Activated CD4-positive, alpha-beta T cell treated with anti-CD3 and anti-CD28 coated beads, Interleukin-2, amount 10 ng/mL, durations not matched to agents 7 days and 5 days (primary cell): ENCODE data around the gene MAP2K5. TPM values are rescaled to one million over a fixed set of nuclear protein-coding genes. Genes with fewer than 3 reads are reported as not detected.

Experiments used
- CTCF ChIA-PET: fragments of 350-600 bp; sonication (Branson Sonifier 250); formaldehyde crosslinking; loops from one replicate; lab custom pipeline; 2021; ENCODE audit warnings: antibody characterized with exemption; lab: Charles Lee
- POLR2A ChIA-PET: fragments of 350-600 bp; sonication (Branson Sonifier 250); formaldehyde crosslinking; loops from one replicate; lab custom pipeline; 2021; ENCODE audit warnings: antibody characterized with exemption; lab: Charles Lee
- DNase-seq: peaks from one replicate; pipeline ENCODE4 v3.0.0-alpha.2; 2020
- H3K27ac Mint-ChIP-seq: one replicate; pipeline ENCODE4 v1.8.0; 2021; ENCODE audit warnings: mild to moderate bottlenecking, moderate library complexity, mixed read lengths
- H3K27me3 Mint-ChIP-seq: one replicate; pipeline ENCODE4 v1.8.0; 2021; ENCODE audit warnings: mixed read lengths
- H3K36me3 Mint-ChIP-seq: one replicate; pipeline ENCODE4 v1.8.0; 2021; ENCODE audit warnings: low read depth, mixed read lengths
- H3K4me1 Mint-ChIP-seq: one replicate; pipeline ENCODE4 v1.8.0; 2021; ENCODE audit warnings: mixed read lengths
- H3K4me3 Mint-ChIP-seq: one replicate; pipeline ENCODE4 v1.8.0; 2021; ENCODE audit warnings: mild to moderate bottlenecking, moderate library complexity, mixed read lengths
- H3K9me3 Mint-ChIP-seq: one replicate; pipeline ENCODE4 v1.8.0; 2021; ENCODE audit warnings: mixed read lengths
- total RNA-seq, 2 experiments: library from RNA; stranded (reverse); gene quantifications; one replicate each; pipeline ENCODE4 v1.2.3, GENCODE V29; 2021

The MAP2K5 gene
- total RNA-seq, 2 experiments from 2014 or later, result 25.9 to 26.3 TPM

DNA sequence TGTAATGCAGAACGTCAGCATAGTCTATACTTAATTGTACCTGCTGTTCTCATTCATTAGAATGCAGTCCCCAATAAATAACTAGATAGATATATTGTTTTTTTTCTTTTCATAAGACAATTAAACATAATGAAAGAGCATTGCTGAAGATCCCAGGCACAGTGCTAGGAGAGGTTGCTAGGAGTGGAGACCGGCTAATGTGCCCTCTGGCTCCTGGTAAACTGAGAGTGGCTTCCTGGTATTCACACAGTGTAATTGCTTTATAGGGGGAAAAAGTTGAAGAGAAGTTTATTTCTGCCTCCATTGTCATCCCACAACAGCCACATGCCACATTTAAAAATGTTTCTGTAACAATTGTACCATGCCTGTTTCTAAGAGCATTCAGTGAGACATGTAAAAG lies 135.6 kb downstream of the MAP2K5 start:
- no peak overlapping the region for H3K27ac Mint-ChIP-seq
- no peak for DNase-seq
- H3K27me3 Mint-ChIP-seq, result no peaks in the 10 kb centered on the region
- ChIA-PET POLR2A (no interaction called here), CTCF (no interaction called here)
- H3K36me3 Mint-ChIP-seq, result peaks cover 15% of the 10 kb centered on the region
- peaks cover 7% of the 10 kb centered on the region for H3K9me3 Mint-ChIP-seq
- no peaks in the 10 kb centered on the region for H3K4me1 Mint-ChIP-seq
- no peak overlapping the region for H3K4me3 Mint-ChIP-seq

- Mint-ChIP-seq H3K27me3 (no peaks in the 10 kb centered on the region), H3K4me3 (no peak overlapping the region), H3K27ac (no peak overlapping the region), H3K9me3 (peaks cover 13% of the 10 kb centered on the region), H3K4me1 (no peaks in the 10 kb centered on the region), H3K36me3 (peaks cover 19% of the 10 kb centered on the region)
- CTCF ChIA-PET, result no interaction called here
- POLR2A ChIA-PET, result no interaction called here
- no peak for DNase-seq
Observed at GRCh38 chr15:67678993-67679392, 136.5 kb downstream of the MAP2K5 start.

- no peak for DNase-seq
- Mint-ChIP-seq H3K4me3 (no peak overlapping the region), H3K9me3 (peaks cover 22% of the 10 kb centered on the region), H3K36me3 (peaks cover 19% of the 10 kb centered on the region), H3K27ac (no peak overlapping the region), H3K4me1 (no peaks in the 10 kb centered on the region), H3K27me3 (no peaks in the 10 kb centered on the region)
- POLR2A ChIA-PET, result no interaction called here
- CTCF ChIA-PET, result interaction anchor here (0.5 to 1.1 kb wide), 4 partner anchors 16 to 39 kb away, joined by 3 to 4 read pairs (median 4); no protein-coding TSS in a partner anchor
Observed at GRCh38 chr15:67680641-67681040, 138.1 kb downstream of the MAP2K5 start.

DNA sequence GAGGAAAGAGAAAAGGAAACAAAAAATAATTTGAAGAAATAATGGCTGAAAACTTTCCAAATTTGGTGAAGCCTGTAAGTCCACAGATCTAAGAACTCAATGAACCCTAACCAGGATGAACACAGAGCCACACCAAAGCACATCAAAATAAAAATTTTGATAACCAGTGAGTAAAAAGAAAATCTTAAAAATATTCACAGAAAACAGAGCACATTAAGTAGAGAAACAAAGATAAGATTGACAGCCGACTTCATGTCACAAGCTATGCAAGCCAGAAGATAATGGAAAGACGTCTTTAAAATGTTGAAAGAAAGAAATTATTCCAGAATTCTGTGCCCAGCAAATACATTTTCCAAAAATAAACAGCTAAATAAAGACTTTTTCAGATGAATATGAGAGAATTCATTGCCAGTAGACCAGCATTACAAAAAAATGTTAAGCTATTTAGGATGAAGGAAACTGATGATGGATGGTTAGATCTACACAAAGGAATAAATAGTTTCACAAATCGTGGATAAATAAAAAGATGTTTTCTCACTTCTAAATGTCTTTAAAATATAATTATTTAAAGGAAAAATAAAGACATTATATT lies 142.6 kb downstream of the MAP2K5 start:
- H3K9me3 Mint-ChIP-seq, result peaks cover 26% of the 10 kb centered on the region
- no peak overlapping the region for H3K27ac Mint-ChIP-seq
- H3K36me3 Mint-ChIP-seq, result peaks cover 17% of the 10 kb centered on the region
- H3K27me3 Mint-ChIP-seq, result no peaks in the 10 kb centered on the region
- no peak overlapping the region for H3K4me3 Mint-ChIP-seq
- no peaks in the 10 kb centered on the region for H3K4me1 Mint-ChIP-seq
- ChIA-PET CTCF (no interaction called here), POLR2A (no interaction called here)
- no peak for DNase-seq

DNA sequence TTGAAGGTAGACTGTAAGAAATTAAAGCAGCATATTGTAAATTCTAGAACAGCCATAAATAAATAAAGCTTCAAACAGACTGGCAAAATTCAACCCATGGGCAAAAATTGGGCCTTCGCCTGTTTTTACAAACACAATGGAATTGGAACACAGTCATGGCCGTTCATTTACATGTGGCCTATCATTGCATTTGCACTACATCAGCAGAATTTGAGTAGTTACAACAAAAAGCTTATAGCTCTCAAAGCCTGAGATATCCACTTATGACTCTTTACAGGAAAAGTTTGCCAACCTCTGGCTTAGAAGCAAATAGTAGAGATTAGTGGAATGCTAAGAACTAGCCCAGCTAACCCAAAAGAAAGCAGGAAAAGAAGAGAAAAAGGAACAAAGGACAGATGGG lies 143.2 kb downstream of the MAP2K5 start:
- ChIA-PET CTCF (no interaction called here), POLR2A (no interaction called here)
- H3K4me1 Mint-ChIP-seq, result no peaks in the 10 kb centered on the region
- no peak for DNase-seq
- H3K27ac Mint-ChIP-seq, result no peak overlapping the region
- H3K27me3 Mint-ChIP-seq, result no peaks in the 10 kb centered on the region
- H3K9me3 Mint-ChIP-seq, result peaks cover 26% of the 10 kb centered on the region
- H3K36me3 Mint-ChIP-seq, result peaks cover 14% of the 10 kb centered on the region
- H3K4me3 Mint-ChIP-seq, result no peak overlapping the region

DNA sequence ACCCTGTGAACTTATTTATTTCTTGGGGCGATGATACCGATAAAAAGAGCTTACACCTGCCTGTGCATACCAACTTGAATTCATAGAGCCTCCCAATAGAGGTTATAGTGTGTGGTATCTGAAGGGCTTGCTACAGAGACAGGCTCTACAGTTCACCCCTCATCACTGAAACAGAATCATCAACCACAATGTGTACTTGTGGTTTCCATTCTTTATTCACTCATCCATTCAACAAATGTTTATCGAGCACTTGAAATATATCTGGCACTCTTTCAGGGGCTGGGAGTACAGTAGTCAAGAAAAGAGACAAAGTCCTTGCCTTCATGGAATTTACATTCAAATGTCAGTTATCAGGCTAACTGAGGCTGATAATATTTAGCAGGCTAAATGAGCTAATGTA lies 148.4 kb downstream of the MAP2K5 start:
- ChIA-PET CTCF (no interaction called here), POLR2A (no interaction called here)
- peaks cover 2% of the 10 kb centered on the region for H3K9me3 Mint-ChIP-seq
- H3K27me3 Mint-ChIP-seq, result no peaks in the 10 kb centered on the region
- H3K4me1 Mint-ChIP-seq, result peaks cover 4% of the 10 kb centered on the region
- peaks cover 7% of the 10 kb centered on the region for H3K36me3 Mint-ChIP-seq
- no peak overlapping the region for H3K27ac Mint-ChIP-seq
- no peak for DNase-seq
- H3K4me3 Mint-ChIP-seq, result no peak overlapping the region

DNA sequence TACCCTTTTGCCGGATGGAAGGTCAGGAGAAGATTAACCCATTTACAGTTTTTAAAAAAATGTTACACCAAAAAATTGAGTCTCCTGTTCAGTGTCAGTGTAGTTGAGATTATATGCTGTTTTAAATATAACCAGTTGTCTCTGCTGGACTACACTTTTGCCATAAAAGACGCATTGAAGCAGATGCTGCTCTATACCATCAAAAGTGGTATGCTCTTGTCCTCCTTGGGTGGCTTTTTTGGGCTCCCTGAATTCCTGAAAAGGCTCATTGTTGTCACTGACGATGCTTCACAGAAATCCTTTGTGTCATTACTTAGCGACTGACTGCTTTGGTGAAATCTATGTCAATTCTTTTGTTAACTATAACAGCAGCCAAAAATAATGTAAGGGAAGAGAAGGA lies 148.9 kb downstream of the MAP2K5 start:
- Mint-ChIP-seq H3K4me3 (no peak overlapping the region), H3K27me3 (no peaks in the 10 kb centered on the region), H3K27ac (no peak overlapping the region), H3K9me3 (no peaks in the 10 kb centered on the region), H3K4me1 (peaks cover 4% of the 10 kb centered on the region), H3K36me3 (peaks cover 7% of the 10 kb centered on the region)
- POLR2A ChIA-PET, result no interaction called here
- no peak for DNase-seq
- CTCF ChIA-PET, result no interaction called here

- peaks cover 2% of the 10 kb centered on the region for H3K9me3 Mint-ChIP-seq
- CTCF ChIA-PET, result no interaction called here
- no peak overlapping the region for H3K4me3 Mint-ChIP-seq
- no peak overlapping the region for H3K27ac Mint-ChIP-seq
- no peak for DNase-seq
- no peaks in the 10 kb centered on the region for H3K27me3 Mint-ChIP-seq
- peaks cover 4% of the 10 kb centered on the region for H3K4me1 Mint-ChIP-seq
- peaks cover 9% of the 10 kb centered on the region for H3K36me3 Mint-ChIP-seq
- POLR2A ChIA-PET, result no interaction called here
Observed at GRCh38 chr15:67692573-67692972, 150.1 kb downstream of the MAP2K5 start.

DNA sequence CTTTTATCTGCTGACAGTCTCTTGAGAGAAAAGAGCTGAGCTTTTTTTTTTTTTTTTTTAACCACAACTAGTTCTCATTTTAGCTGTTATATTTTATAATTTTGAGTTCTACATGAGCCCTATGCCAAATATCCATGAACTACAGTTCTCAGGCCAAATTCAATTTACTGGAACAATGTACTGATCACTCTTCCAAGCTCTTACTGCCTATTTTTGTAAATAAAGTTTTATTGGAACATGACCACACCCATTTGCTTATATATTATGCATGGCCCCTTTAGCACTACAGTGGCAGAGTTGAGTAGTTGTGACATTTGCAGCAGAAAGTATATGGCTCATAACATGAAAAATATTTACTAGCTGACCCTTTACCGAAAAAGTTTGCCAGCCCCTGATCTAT lies 153.6 kb downstream of the MAP2K5 start:
- peaks cover under 1% of the 10 kb centered on the region for H3K4me1 Mint-ChIP-seq
- no peaks in the 10 kb centered on the region for H3K27me3 Mint-ChIP-seq
- H3K27ac Mint-ChIP-seq, result no peak overlapping the region
- ChIA-PET CTCF (no interaction called here), POLR2A (no interaction called here)
- H3K36me3 Mint-ChIP-seq, result peaks cover 15% of the 10 kb centered on the region
- H3K4me3 Mint-ChIP-seq, result no peak overlapping the region
- DNase-seq, result no peak
- peaks cover 2% of the 10 kb centered on the region for H3K9me3 Mint-ChIP-seq

DNA sequence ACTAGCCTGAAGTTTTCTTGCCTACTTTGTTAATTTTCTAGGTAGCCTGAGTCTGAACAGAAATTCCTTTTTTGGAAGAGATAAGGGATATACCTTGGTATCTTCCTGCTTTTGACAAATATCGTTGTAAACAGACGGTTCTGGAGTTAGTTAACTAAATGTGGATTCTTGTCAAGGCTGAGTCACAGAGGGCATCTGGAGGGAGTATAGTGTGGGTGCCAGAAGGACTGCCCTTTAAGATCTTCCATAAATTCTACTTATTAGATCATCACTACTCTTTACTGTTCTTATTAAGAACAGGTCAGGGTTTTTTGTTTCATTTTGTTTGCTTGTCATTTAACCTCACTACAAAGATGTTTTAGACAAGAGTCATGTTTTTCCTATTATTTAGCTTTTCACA lies 157.5 kb downstream of the MAP2K5 start:
- Mint-ChIP-seq H3K4me1 (no peaks in the 10 kb centered on the region), H3K27ac (no peak overlapping the region), H3K27me3 (no peaks in the 10 kb centered on the region), H3K9me3 (peaks cover 2% of the 10 kb centered on the region), H3K36me3 (peaks cover 12% of the 10 kb centered on the region), H3K4me3 (no peak overlapping the region)
- ChIA-PET POLR2A (no interaction called here), CTCF (interaction anchor here (0.6 to 1.2 kb wide), 2 partner anchors 12 to 50 kb away, joined by 3 to 4 read pairs; no protein-coding TSS in a partner anchor)
- DNase-seq, result no peak

- no peak overlapping the region for H3K27ac Mint-ChIP-seq
- H3K4me1 Mint-ChIP-seq, result no peaks in the 10 kb centered on the region
- no peaks in the 10 kb centered on the region for H3K27me3 Mint-ChIP-seq
- H3K4me3 Mint-ChIP-seq, result no peak overlapping the region
- H3K9me3 Mint-ChIP-seq, result peaks cover 2% of the 10 kb centered on the region
- no peak for DNase-seq
- CTCF ChIA-PET, result interaction anchor here (0.6 kb wide), 1 partner anchor 53 kb away, joined by 3 read pairs; no protein-coding TSS in a partner anchor
- POLR2A ChIA-PET, result no interaction called here
- peaks cover 14% of the 10 kb centered on the region for H3K36me3 Mint-ChIP-seq
Observed at GRCh38 chr15:67701669-67702068, 159.2 kb downstream of the MAP2K5 start.

DNA sequence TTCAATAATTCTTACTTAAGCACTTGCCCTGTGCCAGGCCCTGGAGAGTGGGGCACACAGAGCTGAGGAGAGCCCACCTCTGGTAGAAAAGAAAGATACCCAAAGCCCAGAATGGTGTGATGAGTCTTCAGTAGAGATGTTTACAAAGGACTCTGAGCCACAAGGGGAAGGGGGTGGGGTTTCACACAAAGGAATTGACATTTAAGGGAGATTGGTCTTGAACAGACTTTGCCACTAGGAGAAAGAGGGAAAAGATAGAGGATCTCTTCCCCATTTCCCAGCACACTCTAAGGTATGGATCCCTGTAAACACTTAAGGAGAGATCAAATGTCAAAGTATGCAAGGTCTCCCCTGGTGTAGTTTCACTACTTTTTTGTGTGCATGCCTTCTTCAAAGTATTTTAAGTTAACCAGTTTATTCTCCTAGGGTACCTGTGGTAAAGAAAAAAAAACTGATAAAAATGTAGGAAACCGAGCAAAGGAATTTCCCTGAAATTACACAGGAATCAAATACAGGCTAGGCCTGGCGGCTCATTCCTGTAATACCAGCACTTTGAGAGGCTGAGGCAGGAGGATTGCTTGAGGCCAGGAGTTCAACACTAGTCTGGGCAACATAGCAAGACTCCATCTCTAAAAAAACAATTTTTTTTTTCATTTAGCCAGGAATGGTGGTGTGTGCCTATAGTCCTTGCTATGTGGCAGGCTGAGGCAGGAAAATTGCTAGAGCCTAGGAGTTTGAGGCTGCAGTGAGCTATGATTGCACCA lies 165.2 kb downstream of the MAP2K5 start:
- no peak for DNase-seq
- H3K9me3 Mint-ChIP-seq, result no peaks in the 10 kb centered on the region
- POLR2A ChIA-PET, result no interaction called here
- no peaks in the 10 kb centered on the region for H3K27me3 Mint-ChIP-seq
- no peak overlapping the region for H3K4me3 Mint-ChIP-seq
- CTCF ChIA-PET, result interaction anchor here (0.6 kb wide), 1 partner anchor 462 kb away, joined by 3 read pairs; no protein-coding TSS in a partner anchor
- no peak overlapping the region for H3K27ac Mint-ChIP-seq
- peaks cover 9% of the 10 kb centered on the region for H3K36me3 Mint-ChIP-seq
- peaks cover 4% of the 10 kb centered on the region for H3K4me1 Mint-ChIP-seq

DNA sequence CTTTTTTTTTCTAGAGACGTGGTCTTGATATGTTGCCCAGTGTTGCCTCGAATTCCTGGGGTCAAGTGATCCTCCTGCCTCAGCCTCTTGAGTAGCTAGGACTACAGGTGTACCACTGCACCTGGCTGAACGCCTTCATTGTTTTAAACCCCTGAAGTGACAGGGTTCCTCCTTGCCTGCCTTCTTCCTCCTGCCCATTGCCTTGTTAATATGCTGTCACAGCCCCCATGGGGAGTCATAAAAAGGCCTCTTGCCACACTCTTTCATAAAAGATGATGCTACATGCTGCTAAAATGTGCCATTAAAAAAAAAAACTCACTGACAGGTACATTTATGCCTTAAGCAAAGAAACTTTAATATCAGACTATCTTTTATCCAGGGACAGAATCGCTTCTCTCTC lies 166.0 kb downstream of the MAP2K5 start:
- H3K27ac Mint-ChIP-seq, result no peak overlapping the region
- H3K36me3 Mint-ChIP-seq, result peaks cover 9% of the 10 kb centered on the region
- H3K9me3 Mint-ChIP-seq, result no peaks in the 10 kb centered on the region
- DNase-seq, result no peak
- H3K27me3 Mint-ChIP-seq, result no peaks in the 10 kb centered on the region
- CTCF ChIA-PET, result interaction anchor here (0.6 kb wide), 1 partner anchor 463 kb away, joined by 3 read pairs; no protein-coding TSS in a partner anchor
- POLR2A ChIA-PET, result no interaction called here
- H3K4me3 Mint-ChIP-seq, result no peak overlapping the region
- peaks cover 4% of the 10 kb centered on the region for H3K4me1 Mint-ChIP-seq
